Mononuclear cell (primary cell): Measurements from ENCODE around the gene MRPS27. TPM values are rescaled to one million over a fixed set of nuclear protein-coding genes. Genes with fewer than 3 reads are reported as not detected.
"Not testable (repeated sequence)": the region's sequence is repeated elsewhere in the genome, so short reads cannot be mapped to it uniquely, and the experiment has no call there.

Experiments used
- H3K27me3 ChIP-seq: 2 replicates; pipeline ENCODE4 v1.6.0; 2011; ENCODE audit warnings: low read length, control low read depth; ENCODE audit not compliant: insufficient read depth
- H3K4me1 ChIP-seq: 2 replicates; pipeline ENCODE4 v1.5.1; 2011; ENCODE audit warnings: mild to moderate bottlenecking, low read length, control low read depth; ENCODE audit not compliant: insufficient read depth
- H3K4me3 ChIP-seq: 2 replicates; pipeline ENCODE4 v1.5.1; 2011; ENCODE audit warnings: mild to moderate bottlenecking, low read length, moderate library complexity
- H3K9me3 ChIP-seq: 2 replicates; pipeline ENCODE4 v1.5.1; 2011; ENCODE audit warnings: low read depth, mild to moderate bottlenecking, control low read depth, low read length
- total RNA-seq: library from RNA; depleted of rRNA; stranded (reverse); fragments of >200 nt; gene quantifications from one replicate; pipeline ENCODE4 v1.2.3, GENCODE V29; 2012

The MRPS27 gene
- total RNA-seq, 1 donor, result 45.1 TPM

GRCh38 chr5:72182686-72183085 lies 137.4 kb downstream of the MRPS27 start:
- Histone ChIP-seq H3K9me3 (no peaks in the 10 kb centered on the region), H3K4me1 (no peaks in the 10 kb centered on the region), H3K27me3 (no peaks in the 10 kb centered on the region), H3K4me3 (no peak overlapping the region)

GRCh38 chr5:72180925-72181324 lies 139.1 kb downstream of the MRPS27 start:
- no peaks in the 10 kb centered on the region for H3K4me1 ChIP-seq

GRCh38 chr5:72179816-72180440 lies 140.1 kb downstream of the MRPS27 start:
- Histone ChIP-seq H3K9me3 (no peaks in the 10 kb centered on the region), H3K4me3 (no peak overlapping the region), H3K4me1 (no peaks in the 10 kb centered on the region), H3K27me3 (no peaks in the 10 kb centered on the region)

More at GRCh38 chr5:72180925-72181324, 139.1 kb downstream of the MRPS27 start:
- Histone ChIP-seq H3K27me3 (no peaks in the 10 kb centered on the region), H3K4me3 (no peak overlapping the region), H3K9me3 (no peaks in the 10 kb centered on the region)

- no peaks in the 10 kb centered on the region for H3K27me3 ChIP-seq
- no peaks in the 10 kb centered on the region for H3K9me3 ChIP-seq
- no peaks in the 10 kb centered on the region for H3K4me1 ChIP-seq
- no peak overlapping the region for H3K4me3 ChIP-seq
These were observed 140.8 kb downstream of the MRPS27 start for GRCh38 chr5:72179028-72179815.

- H3K9me3 ChIP-seq, result no peaks in the 10 kb centered on the region
- H3K27me3 ChIP-seq, result no peaks in the 10 kb centered on the region
- no peak overlapping the region for H3K4me3 ChIP-seq
- H3K4me1 ChIP-seq, result no peaks in the 10 kb centered on the region
These were observed 142.5 kb downstream of the MRPS27 start for GRCh38 chr5:72177538-72177937.

- H3K4me1 ChIP-seq, result no peaks in the 10 kb centered on the region
- peaks cover 9% of the 10 kb centered on the region for H3K27me3 ChIP-seq
These were observed 147.3 kb downstream of the MRPS27 start for GRCh38 chr5:72172786-72173185.

GRCh38 chr5:72171667-72172066 lies 148.4 kb downstream of the MRPS27 start:
- Histone ChIP-seq H3K9me3 (no peaks in the 10 kb centered on the region), H3K27me3 (peaks cover 11% of the 10 kb centered on the region), H3K4me3 (no peak overlapping the region), H3K4me1 (no peaks in the 10 kb centered on the region)

More at GRCh38 chr5:72172786-72173185, 147.3 kb downstream of the MRPS27 start:
- Histone ChIP-seq H3K4me3 (no peak overlapping the region), H3K9me3 (no peaks in the 10 kb centered on the region)

- not testable (repeated sequence) for H3K9me3 ChIP-seq, H3K4me1 ChIP-seq, H3K4me3 ChIP-seq
- peaks cover 14% of the 10 kb centered on the region for H3K27me3 ChIP-seq
These were observed 148.9 kb downstream of the MRPS27 start for GRCh38 chr5:72171181-72171580.

GRCh38 chr5:72170101-72170500 lies 149.9 kb downstream of the MRPS27 start:
- Histone ChIP-seq H3K4me3 (no peak overlapping the region), H3K4me1 (no peaks in the 10 kb centered on the region), H3K9me3 (no peaks in the 10 kb centered on the region), H3K27me3 (peaks cover 17% of the 10 kb centered on the region)

Other genes with a start within 250 kb of the MRPS27 start
- gene MAP1B, start 212.8 kb downstream of the MRPS27 start, total RNA-seq, result 0.10 TPM
- gene PTCD2, start 133 bp upstream of the MRPS27 start, total RNA-seq, result 3.7 TPM
- 0.10 TPM for gene ZNF366, start 187.2 kb upstream of the MRPS27 start, total RNA-seq